Measurements from ENCODE around the gene ZNF699. TPM values are rescaled to one million over a fixed set of nuclear protein-coding genes. Genes with fewer than 3 reads are reported as not detected.

ZNF699 gene
- total and polyA plus RNA-seq, 2 of the 13 experiments (the other 11 are each of a cell fraction or from before 2014, with no cell fraction given): 0.33 to 2.2 TPM

- TF ChIP-seq ZBED4 (CRISPR knock-in tag; IDR thresholded peaks at IDR 0.05; ENCODE audit: borderline replicate concordance) (no peak), FOXP4 (CRISPR knock-in tag; IDR thresholded peaks at IDR 0.05) (no peak), REST (IDR thresholded peaks at IDR 0.05; ENCODE audit: borderline replicate concordance in 1 of 2, low read depth in 1 of 2, low read length in 2 of 2) (no peak), LRRFIP1 (CRISPR knock-in tag; conservative IDR thresholded peaks at IDR 0.05) (no peak)
Measured at GRCh38 chr19:9251236-9251635, 58.4 kb downstream of the ZNF699 start (continued).
